ENCODE results near the gene DNAH8.

- TF ChIP-seq CTCF (IDR thresholded peaks at IDR 0.05) = no peak
- no peak for TF ChIP-seq POLR2A (IDR thresholded peaks at IDR 0.05)
- no peak for TF ChIP-seq EP300 (IDR thresholded peaks at IDR 0.05)
These were observed 348.4 kb downstream of the DNAH8 start for GRCh38 chr6:39063526-39063925.

Measured in tibial nerve (tissue), 4 donors.